Stimulated activated memory B cell treated with anti-CD40 and anti-IgM and Interleukin-4, amounts not matched to agents 10 μg/mL and 1 μg/mL and 100 μg/mL, for 72 hours (primary cell): ENCODE measurements around the gene SYNE2.

Experiments
- ATAC-seq: fragments of 150-1000 bp; cut with Tn5 transposase; 2 replicates; pipeline ENCODE4 v1.10.0; 2021
- H3K27ac Mint-ChIP-seq: one replicate; pipeline ENCODE4 v1.8.0; 2022; ENCODE audit warnings: mild to moderate bottlenecking, mixed read lengths
- H3K27me3 Mint-ChIP-seq: one replicate; pipeline ENCODE4 v1.8.0; 2022; ENCODE audit warnings: mixed read lengths
- H3K36me3 Mint-ChIP-seq: one replicate; pipeline ENCODE4 v1.8.0; 2022; ENCODE audit warnings: mixed read lengths
- H3K4me1 Mint-ChIP-seq: one replicate; pipeline ENCODE4 v1.8.0; 2022; ENCODE audit warnings: mixed read lengths
- H3K4me3 Mint-ChIP-seq: one replicate; pipeline ENCODE4 v1.8.0; 2022; ENCODE audit warnings: mild to moderate bottlenecking, moderate library complexity, mixed read lengths
- H3K9me3 Mint-ChIP-seq: one replicate; pipeline ENCODE4 v1.8.0; 2022; ENCODE audit warnings: mixed read lengths

The SYNE2 gene

DNA sequence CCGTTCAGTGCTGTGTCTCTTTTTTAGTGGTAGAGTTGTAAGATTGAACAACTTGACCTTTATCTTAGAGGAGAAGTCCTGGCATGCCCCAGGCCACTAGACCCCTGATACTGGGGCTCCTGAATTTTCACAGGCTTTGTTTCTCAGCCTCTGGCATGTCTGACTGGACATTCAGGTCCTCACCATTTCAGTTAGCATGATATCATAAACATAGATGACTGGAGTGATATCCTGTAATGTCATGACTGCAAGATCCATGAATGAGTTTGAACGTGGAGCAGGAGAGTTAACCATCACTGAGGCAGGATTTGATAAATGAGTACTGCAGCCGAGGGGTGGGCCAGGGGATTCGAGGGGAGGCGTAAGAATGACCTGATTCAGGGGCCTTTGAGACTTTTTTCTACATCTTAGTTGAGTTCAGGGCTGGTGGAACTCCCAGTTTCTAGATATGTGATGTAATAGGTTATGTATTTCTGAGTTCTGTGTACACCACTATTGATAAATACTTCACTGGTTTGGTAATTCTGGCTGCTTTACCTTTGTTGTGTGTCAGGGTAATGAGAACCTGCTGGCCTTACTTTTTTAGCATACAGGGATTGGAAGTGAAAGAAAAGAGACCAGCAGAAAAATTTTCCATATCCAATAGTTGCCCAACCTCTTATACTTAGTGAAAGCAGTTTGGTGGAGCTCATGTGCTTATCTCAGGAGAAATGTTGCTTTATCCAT lies 217.0 kb downstream of the SYNE2 start:
- ATAC-seq, result no peak
- no peaks in the 10 kb centered on the region for H3K4me1 Mint-ChIP-seq
- H3K27ac Mint-ChIP-seq, result no peak overlapping the region
- no peaks in the 10 kb centered on the region for H3K9me3 Mint-ChIP-seq
- no peaks in the 10 kb centered on the region for H3K27me3 Mint-ChIP-seq
- peaks cover 17% of the 10 kb centered on the region for H3K36me3 Mint-ChIP-seq
- H3K4me3 Mint-ChIP-seq, result no peak overlapping the region

DNA sequence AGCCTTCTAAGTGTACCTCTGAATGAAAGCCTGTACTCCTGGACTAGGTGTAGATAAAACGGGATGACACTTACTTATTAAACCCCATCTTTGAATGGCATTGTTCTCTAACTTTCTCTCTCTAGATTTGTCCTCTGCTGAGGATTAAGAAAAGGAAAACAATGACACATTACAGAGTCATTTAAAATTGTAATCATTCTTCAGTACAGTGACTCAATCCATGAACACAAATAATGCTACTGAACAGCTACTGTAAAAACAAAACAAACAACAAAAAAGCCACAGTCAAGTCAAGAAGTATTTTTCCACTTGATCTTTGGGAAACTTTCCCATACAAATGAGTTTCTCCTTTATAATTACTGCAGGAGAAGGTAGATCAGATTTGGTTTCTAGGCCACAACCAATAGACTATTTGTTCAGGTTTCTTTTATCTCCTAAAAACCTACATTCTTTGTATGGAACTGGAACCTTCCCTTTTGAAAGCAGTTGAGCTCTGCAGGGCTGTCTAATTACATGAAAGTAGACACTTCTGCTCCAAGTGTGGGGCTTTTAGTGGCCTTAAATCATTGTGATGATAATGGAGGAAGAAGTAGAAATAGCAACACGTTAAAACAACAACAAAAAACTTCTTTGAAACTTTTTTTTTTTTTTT lies 222.3 kb downstream of the SYNE2 start:
- no peaks in the 10 kb centered on the region for H3K9me3 Mint-ChIP-seq
- no peak overlapping the region for H3K27ac Mint-ChIP-seq
- H3K27me3 Mint-ChIP-seq, result no peaks in the 10 kb centered on the region

DNA sequence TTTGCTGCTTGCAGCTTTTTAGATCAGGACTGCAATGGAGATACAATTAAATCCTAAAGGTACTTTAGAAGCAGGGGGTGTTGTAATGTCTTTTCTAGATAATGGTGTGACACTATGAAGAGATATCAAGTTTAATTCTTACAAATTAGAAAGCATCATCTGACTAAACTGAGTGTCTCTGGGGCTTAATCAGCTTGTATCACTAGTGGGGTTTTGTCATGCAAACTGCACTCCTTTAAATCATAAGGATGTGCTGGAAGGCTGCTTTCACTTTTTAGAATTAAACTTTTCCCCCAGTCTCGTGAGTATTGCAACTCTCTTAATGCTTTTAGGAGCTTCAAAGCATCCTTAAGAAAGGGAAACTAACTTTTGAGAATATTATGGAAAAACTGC lies 222.8 kb downstream of the SYNE2 start:
- no peak overlapping the region for H3K27ac Mint-ChIP-seq
- no peaks in the 10 kb centered on the region for H3K4me1 Mint-ChIP-seq
- no peaks in the 10 kb centered on the region for H3K27me3 Mint-ChIP-seq
- H3K9me3 Mint-ChIP-seq, result no peaks in the 10 kb centered on the region
- no peak overlapping the region for H3K4me3 Mint-ChIP-seq
- H3K36me3 Mint-ChIP-seq, result peaks cover 28% of the 10 kb centered on the region
- ATAC-seq, result no peak

More for the DNA sequence above, 222.3 kb downstream of the SYNE2 start:
- ATAC-seq, result no peak
- peaks cover 22% of the 10 kb centered on the region for H3K36me3 Mint-ChIP-seq
- H3K4me3 Mint-ChIP-seq, result no peak overlapping the region
- H3K4me1 Mint-ChIP-seq, result no peaks in the 10 kb centered on the region

DNA sequence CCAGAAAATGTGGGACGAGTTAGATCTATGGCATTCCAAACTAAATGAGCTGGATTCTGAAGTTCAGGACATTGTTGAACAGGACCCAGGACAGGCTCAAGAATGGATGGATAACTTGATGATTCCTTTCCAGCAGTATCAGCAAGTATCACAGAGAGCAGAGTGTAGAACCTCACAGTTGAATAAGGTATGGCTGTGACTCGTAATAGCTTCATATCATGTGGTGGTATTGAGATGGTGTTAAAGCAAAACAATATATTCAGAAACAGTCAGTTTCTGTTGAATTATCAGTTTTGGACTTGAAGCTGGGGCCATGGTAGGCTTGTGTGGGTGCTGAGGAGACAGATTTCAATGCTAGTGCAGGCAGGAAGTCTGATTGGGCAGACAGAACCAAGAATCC lies 227.6 kb downstream of the SYNE2 start:
- H3K4me1 Mint-ChIP-seq, result no peaks in the 10 kb centered on the region
- H3K4me3 Mint-ChIP-seq, result no peak overlapping the region
- no peak overlapping the region for H3K27ac Mint-ChIP-seq
- H3K36me3 Mint-ChIP-seq, result peaks cover 23% of the 10 kb centered on the region
- H3K9me3 Mint-ChIP-seq, result no peaks in the 10 kb centered on the region
- no peaks in the 10 kb centered on the region for H3K27me3 Mint-ChIP-seq
- ATAC-seq, result no peak

DNA sequence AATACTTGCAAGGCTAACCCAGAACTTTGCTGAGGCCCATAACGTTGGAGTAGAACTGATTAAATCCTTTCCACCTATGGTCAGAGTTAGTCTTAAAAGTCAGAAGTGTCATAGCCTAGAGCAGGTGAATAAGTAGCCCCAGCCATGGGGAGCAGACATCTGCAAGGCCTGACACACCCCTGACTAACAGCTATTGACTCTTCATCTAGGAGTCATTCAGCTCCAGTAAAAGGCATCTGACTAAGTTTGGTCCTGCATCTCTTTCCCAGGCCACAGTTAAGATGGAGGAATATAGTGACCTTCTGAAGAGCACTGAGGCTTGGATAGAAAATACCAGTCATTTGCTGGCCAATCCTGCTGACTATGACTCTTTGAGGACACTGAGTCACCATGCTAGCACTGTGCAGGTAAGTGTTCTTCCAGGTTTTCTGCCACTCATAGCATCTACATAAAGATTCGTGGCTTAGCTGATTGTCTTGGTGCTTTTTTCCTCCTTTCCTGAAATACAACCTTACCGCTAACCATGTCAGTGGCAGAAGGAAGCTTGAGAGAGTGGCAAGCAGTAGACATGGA lies 228.5 kb downstream of the SYNE2 start:
- H3K27ac Mint-ChIP-seq, result no peak overlapping the region
- no peak for ATAC-seq

DNA sequence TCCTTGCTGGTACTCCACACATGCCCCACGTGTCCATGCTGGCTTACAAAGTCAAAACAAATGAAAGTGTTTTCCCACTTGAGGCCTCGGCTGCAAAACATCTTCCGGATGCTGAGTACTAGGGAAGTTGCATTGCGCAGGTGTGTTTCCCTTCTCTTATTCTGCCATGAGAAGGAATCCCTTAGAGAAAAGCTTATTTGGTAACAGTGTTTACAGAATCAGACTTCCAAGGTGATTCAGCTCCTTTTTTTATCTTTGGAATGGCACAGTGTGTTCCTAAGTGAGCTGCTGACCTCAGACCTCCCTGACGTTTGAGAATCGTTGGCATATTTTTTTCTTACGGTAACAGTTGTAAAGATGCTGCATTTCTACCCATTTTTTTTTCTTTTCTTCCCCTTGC lies 230.0 kb downstream of the SYNE2 start:
- Mint-ChIP-seq H3K4me3 (no peak overlapping the region), H3K27ac (no peak overlapping the region), H3K27me3 (no peaks in the 10 kb centered on the region), H3K4me1 (no peaks in the 10 kb centered on the region), H3K36me3 (peaks cover 23% of the 10 kb centered on the region), H3K9me3 (no peaks in the 10 kb centered on the region)
- no peak for ATAC-seq

More for the DNA sequence above, 228.5 kb downstream of the SYNE2 start:
- no peaks in the 10 kb centered on the region for H3K9me3 Mint-ChIP-seq
- H3K27me3 Mint-ChIP-seq, result no peaks in the 10 kb centered on the region
- H3K36me3 Mint-ChIP-seq, result peaks cover 23% of the 10 kb centered on the region
- no peaks in the 10 kb centered on the region for H3K4me1 Mint-ChIP-seq
- no peak overlapping the region for H3K4me3 Mint-ChIP-seq

DNA sequence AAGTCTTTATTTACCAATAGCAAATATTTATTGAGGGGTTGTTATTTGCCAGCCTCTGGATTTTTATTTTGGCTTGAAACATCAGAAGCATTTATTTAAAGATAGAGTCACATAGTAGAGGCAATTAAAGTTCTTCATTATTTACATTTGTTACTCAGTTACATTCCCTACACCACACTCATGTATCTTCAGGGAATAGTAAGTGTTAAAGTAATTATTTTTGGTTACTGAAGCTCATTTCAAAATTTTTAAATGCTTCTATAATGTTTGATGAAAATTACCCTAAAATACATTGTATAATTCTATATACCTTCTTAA lies 235.8 kb downstream of the SYNE2 start:
- Mint-ChIP-seq H3K4me1 (no peaks in the 10 kb centered on the region), H3K27ac (no peak overlapping the region), H3K27me3 (no peaks in the 10 kb centered on the region), H3K9me3 (no peaks in the 10 kb centered on the region), H3K36me3 (peaks cover 4% of the 10 kb centered on the region), H3K4me3 (no peak overlapping the region)
- ATAC-seq, result no peak

DNA sequence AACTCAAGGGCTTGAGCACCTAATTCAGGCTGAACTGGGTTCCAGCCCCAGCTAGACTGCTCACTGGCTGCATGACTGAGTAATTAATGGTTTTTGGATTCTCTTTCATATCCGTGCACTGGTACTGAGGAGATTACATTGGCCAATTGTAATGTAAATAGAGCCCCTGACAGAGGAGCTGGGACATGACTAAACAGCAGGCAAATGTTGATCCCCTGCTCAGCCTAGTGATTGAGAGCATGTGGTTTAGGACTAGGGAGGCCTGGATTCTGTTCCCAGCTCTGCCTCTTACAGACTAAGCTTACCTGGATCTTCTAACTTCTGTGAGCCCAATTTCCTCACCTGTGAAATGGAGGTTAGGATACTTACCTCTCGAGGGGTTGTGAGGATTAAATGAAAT lies 237.1 kb downstream of the SYNE2 start:
- H3K4me3 Mint-ChIP-seq, result no peak overlapping the region

DNA sequence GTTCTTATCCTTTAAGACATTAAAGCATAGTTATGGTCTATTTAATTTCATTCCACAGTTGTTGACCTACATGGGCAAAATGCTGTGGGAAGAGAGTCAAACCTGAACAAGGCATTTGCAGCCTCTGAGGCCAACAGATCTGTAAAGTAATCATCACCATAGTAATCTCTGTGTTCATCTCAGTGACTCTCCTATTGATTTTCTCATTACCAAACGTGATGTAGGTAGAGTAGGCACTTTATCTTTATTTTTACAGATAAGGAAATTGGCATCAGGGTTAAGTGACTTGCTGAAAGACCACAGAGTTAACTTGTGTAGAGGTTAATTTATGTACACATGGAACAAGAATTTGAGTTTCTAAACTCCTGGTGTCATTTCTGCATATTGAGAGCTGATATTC lies 238.4 kb downstream of the SYNE2 start:
- no peak overlapping the region for H3K4me3 Mint-ChIP-seq
- peaks cover 4% of the 10 kb centered on the region for H3K36me3 Mint-ChIP-seq
- no peaks in the 10 kb centered on the region for H3K4me1 Mint-ChIP-seq
- H3K9me3 Mint-ChIP-seq, result no peaks in the 10 kb centered on the region
- ATAC-seq, result no peak
- no peaks in the 10 kb centered on the region for H3K27me3 Mint-ChIP-seq
- no peak overlapping the region for H3K27ac Mint-ChIP-seq

More for the DNA sequence above, 237.1 kb downstream of the SYNE2 start:
- Mint-ChIP-seq H3K27ac (no peak overlapping the region), H3K9me3 (no peaks in the 10 kb centered on the region), H3K27me3 (no peaks in the 10 kb centered on the region), H3K4me1 (no peaks in the 10 kb centered on the region), H3K36me3 (peaks cover 4% of the 10 kb centered on the region)
- no peak for ATAC-seq

DNA sequence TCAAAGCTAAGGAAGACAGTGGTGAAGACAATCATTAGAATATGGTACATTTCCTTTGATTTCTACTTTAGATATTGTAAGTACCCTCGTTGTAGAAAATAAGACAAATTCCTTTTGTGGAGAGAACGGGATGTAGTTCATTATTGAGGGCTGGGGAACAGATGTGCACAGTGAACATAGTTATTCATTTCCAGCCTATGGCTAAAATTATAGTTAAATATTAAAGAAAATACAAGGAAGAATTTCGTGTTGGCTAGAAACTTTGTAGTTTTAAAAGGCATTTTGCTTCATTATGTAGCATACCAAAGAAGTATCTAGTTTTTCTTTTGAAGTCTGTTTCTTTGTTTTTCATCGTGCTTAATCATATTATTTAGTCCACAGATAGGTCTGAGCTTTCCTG lies 239.5 kb downstream of the SYNE2 start:
- no peak overlapping the region for H3K4me3 Mint-ChIP-seq
- no peaks in the 10 kb centered on the region for H3K9me3 Mint-ChIP-seq
- H3K27ac Mint-ChIP-seq, result no peak overlapping the region
- peaks cover 4% of the 10 kb centered on the region for H3K36me3 Mint-ChIP-seq
- ATAC-seq, result no peak
- no peaks in the 10 kb centered on the region for H3K4me1 Mint-ChIP-seq
- no peaks in the 10 kb centered on the region for H3K27me3 Mint-ChIP-seq

DNA sequence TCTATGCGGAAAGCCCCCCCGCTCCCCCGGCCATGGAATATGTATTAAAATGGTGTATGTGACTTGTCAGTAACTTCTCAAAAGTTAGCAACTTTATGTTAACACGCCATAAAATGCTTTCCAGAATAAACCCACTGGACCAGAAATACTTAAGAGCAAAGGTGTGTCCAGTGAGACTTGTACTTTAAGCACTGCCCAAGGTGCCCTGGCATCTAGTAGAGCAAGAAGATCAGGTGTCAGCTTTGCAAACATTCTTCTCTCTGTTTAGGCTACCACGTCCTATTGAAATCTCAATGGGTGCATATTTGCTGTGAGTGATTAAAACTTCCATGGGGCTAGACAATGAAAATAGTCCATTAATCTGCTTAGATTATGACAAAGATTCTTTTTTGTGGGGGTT lies 240.1 kb downstream of the SYNE2 start:
- H3K4me3 Mint-ChIP-seq, result no peak overlapping the region
- no peak overlapping the region for H3K27ac Mint-ChIP-seq
- no peaks in the 10 kb centered on the region for H3K4me1 Mint-ChIP-seq
- H3K36me3 Mint-ChIP-seq, result peaks cover 7% of the 10 kb centered on the region
- ATAC-seq, result no peak
- H3K9me3 Mint-ChIP-seq, result no peaks in the 10 kb centered on the region
- H3K27me3 Mint-ChIP-seq, result no peaks in the 10 kb centered on the region

DNA sequence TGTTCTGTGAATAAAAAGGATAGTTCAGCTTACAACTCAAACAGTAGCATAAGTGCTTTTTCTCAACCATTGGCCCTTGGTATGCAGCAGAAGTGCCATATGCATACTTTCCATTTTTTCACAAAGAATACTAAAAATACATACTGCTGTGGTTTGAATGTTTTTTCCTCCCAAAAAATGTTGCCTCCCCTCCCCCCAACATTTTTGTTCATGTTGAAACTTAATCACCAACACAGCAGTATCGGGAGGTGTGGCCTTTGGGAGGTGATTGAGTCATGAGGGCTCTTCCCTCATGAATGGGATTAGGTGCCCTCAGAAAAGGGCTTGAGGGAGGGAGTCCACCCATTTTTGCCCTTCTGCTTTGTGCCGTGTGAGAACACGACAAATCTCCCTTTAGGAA lies 242.8 kb downstream of the SYNE2 start:
- ATAC-seq, result no peak
- H3K4me3 Mint-ChIP-seq, result no peak overlapping the region
- peaks cover 20% of the 10 kb centered on the region for H3K36me3 Mint-ChIP-seq
- peaks cover 2% of the 10 kb centered on the region for H3K4me1 Mint-ChIP-seq
- H3K27ac Mint-ChIP-seq, result no peak overlapping the region
- H3K9me3 Mint-ChIP-seq, result no peaks in the 10 kb centered on the region
- H3K27me3 Mint-ChIP-seq, result no peaks in the 10 kb centered on the region

DNA sequence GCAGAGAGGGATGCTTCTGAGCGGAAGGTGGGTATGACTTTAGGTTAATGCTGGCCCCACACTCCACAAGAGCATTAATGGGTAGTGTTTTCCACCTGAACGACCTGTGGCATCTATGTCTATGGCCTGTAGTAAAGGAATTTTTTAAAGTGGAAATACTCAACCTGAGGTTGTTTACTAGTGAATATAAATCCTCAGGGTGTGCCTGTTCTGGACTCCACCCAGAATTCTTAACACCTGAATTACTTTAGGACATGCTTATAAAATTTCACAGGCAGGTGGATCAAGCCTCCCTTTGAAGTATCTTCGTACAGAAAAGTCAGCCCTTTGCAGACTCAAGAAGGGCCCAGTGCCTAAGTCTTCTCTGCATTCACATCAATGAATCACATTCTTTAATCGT lies 245.3 kb downstream of the SYNE2 start:
- no peak overlapping the region for H3K27ac Mint-ChIP-seq
- H3K36me3 Mint-ChIP-seq, result peaks cover 29% of the 10 kb centered on the region
- no peak overlapping the region for H3K4me3 Mint-ChIP-seq
- H3K4me1 Mint-ChIP-seq, result peaks cover 6% of the 10 kb centered on the region
- H3K27me3 Mint-ChIP-seq, result no peaks in the 10 kb centered on the region
- no peak for ATAC-seq
- H3K9me3 Mint-ChIP-seq, result no peaks in the 10 kb centered on the region

DNA sequence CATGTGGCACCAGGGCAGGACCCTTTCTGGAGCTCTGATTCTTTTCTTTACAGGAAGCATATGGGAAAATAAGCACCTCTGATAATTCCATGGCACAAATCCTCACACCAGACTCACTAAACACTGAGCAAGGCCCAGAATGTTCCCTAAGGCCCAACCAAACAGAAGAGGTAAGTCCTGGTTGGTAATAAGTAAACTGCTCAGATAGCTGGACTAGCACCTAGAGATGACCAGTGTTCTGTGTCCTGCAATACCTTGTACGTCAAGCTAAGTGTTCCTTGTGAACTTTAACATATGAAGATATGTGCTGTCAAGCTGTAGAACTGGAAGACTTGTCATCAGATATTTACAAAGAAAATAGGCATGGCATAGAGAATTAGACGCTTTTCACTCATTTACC lies 254.6 kb downstream of the SYNE2 start:
- no peak overlapping the region for H3K4me3 Mint-ChIP-seq
- ATAC-seq, result no peak
- no peak overlapping the region for H3K27ac Mint-ChIP-seq
- no peaks in the 10 kb centered on the region for H3K9me3 Mint-ChIP-seq
- H3K27me3 Mint-ChIP-seq, result no peaks in the 10 kb centered on the region
- peaks cover 19% of the 10 kb centered on the region for H3K36me3 Mint-ChIP-seq
- H3K4me1 Mint-ChIP-seq, result no peaks in the 10 kb centered on the region

DNA sequence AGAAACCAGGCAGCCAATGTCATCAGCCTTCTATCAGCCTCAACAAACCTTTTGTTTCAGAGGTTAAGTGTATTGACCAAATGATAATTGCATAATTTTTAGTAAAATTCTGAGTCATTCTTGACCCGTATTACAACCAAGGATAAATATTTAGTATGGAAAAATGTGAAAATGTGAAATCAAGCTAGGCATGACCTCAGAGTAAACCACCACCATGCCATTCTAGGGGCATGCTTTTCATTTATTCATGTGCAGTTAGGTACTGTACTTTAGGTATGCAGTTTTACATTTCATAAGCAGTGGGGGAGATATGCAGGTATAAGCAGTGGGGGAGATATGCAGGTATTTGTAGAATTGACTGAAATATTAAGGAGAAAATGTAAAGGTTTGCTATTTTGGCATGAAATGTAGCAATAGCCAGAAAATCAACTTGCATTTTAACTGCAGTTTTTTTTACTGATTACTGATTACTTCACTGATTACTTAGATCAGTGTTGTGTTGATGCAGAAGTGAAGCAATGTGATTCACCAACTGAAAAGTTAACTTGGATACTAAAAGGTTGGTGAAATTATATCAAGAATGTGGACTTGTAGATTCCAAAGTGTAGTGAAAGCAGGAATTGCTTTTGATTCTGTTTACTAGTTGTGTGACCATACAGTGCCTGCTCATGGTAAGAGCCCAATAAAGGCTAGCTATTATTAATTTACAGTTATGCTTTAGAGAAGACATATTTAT lies 257.2 kb downstream of the SYNE2 start:
- Mint-ChIP-seq H3K27me3 (no peaks in the 10 kb centered on the region), H3K9me3 (no peaks in the 10 kb centered on the region), H3K4me3 (no peak overlapping the region), H3K27ac (no peak overlapping the region), H3K4me1 (no peaks in the 10 kb centered on the region), H3K36me3 (peaks cover 5% of the 10 kb centered on the region)
- no peak for ATAC-seq

DNA sequence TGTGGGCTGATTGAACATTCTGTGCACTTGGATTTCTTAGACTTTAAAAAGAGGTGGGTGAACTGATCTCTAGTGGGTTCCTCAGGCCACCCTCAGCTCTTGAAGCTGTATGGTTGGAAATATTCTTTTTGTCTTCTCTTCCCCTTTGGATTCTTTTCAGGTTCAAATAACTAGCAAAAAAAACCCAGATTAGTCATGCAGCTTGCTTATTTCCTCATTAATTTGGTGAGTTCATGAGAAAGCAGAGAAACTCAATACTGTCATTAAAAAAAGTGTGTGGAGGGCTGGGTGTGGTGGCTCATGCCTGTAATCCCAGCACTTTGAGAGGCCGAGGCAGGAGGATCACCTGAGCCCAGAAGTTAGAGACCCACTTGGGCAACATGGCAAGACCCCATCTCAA lies 258.0 kb downstream of the SYNE2 start:
- H3K27ac Mint-ChIP-seq, result no peak overlapping the region
- H3K4me3 Mint-ChIP-seq, result no peak overlapping the region
- no peaks in the 10 kb centered on the region for H3K27me3 Mint-ChIP-seq
- peaks cover 9% of the 10 kb centered on the region for H3K36me3 Mint-ChIP-seq
- H3K4me1 Mint-ChIP-seq, result no peaks in the 10 kb centered on the region
- no peaks in the 10 kb centered on the region for H3K9me3 Mint-ChIP-seq
- no peak for ATAC-seq
